K562 (cell line): ENCODE data around the gene SSTR1. TPM values are rescaled to one million over a fixed set of nuclear protein-coding genes. Genes with fewer than 3 reads are reported as not detected.

ENCODE experiments used
- ATAC-seq: fragments of 200-7000 bp; cut with Tn5 transposase; 3 replicates; pipeline ENCODE4 v1.9.1; 2020; ENCODE audit warnings: moderate library complexity
- BruUV-seq: library from RNA; stranded (reverse); fragments of 400-500 nt; replicated peaks from 2 replicates; lab custom pipeline; 2021; lab: Mats Ljungman, UMichigan
- CTCF ChIA-PET: fragments of 300-600 bp; formaldehyde crosslinking; extraction: SDS; loops from one replicate; lab custom pipeline; 2021; ENCODE audit warnings: low intra/inter-chr PET ratio; lab: Yijun Ruan, JAX
- POLR2A ChIA-PET: fragments of 300-600, 350-650 bp; sonication (Branson Sonifier 250); formaldehyde crosslinking; extraction: SDS; loops from one replicate; lab custom pipeline; 2021; ENCODE audit warnings: antibody characterized with exemption, inconsistent platforms; lab: Yijun Ruan, JAX
- DNase-seq, 4 experiments: peaks; one replicate each; pipeline versions ENCODE4 v3.0.0 to v3.0.0-alpha.2; 2011 to 2018; ENCODE audit warnings: low spot score in 3 of 4, mixed read lengths in 3 of 4; ENCODE audit errors: extremely low read depth in 1 of 4
- FAIRE-seq: peaks from 2 replicates; lab custom pipeline; 2011; peaks lifted over from hg19 to GRCh38; lab: Jason Lieb, UNC
- H2AFZ ChIP-seq: 2 replicates; pipeline ENCODE4 v1.6.0; 2011; ENCODE audit warnings: low read depth, low read length, control low read depth, inconsistent platforms
- H3K27ac ChIP-seq: fragments of 200-600 bp; 3 replicates; pipeline ENCODE4 v1.8.0; 2011; ENCODE audit warnings: low read depth, mild to moderate bottlenecking, control low read depth, inconsistent platforms, low read length, moderate library complexity, mixed read lengths; ENCODE audit errors: extremely low read depth
- H3K27me3 ChIP-seq, 2 experiments: fragments of 300-600 bp in 1 of 2; 2 replicates in 1 of 2; 3 replicates in 1 of 2; pipeline versions ENCODE4 v1.6.0 to v1.8.0; 2011; ENCODE audit warnings: inconsistent platforms in 2 of 2, low read length in 2 of 2, mild to moderate bottlenecking in 1 of 2, mixed read lengths in 1 of 2, moderate library complexity in 1 of 2; ENCODE audit not compliant: control insufficient read depth in 2 of 2, insufficient read depth in 2 of 2
- H3K36me3 ChIP-seq: fragments of 300-600 bp; 3 replicates; pipeline ENCODE4 v1.8.0; 2011; ENCODE audit warnings: mild to moderate bottlenecking, low read length, inconsistent platforms; ENCODE audit not compliant: control insufficient read depth, insufficient read depth
- H3K4me1 ChIP-seq, 2 experiments: fragments of 200-600 bp in 1 of 2; replicated peaks in 1 of 2; 2 replicates in 1 of 2; 3 replicates in 1 of 2; pipeline versions ENCODE4 v1.5.1 to v1.8.0; 2011; ENCODE audit warnings: inconsistent platforms in 2 of 2, low read length in 2 of 2, mild to moderate bottlenecking in 1 of 2, mixed read lengths in 1 of 2, moderate library complexity in 1 of 2; ENCODE audit not compliant: control insufficient read depth in 2 of 2, insufficient read depth in 2 of 2
- H3K4me2 ChIP-seq: 2 replicates; pipeline ENCODE4 v1.6.1; 2011; ENCODE audit warnings: low read length, control low read depth, inconsistent platforms, mixed read lengths; ENCODE audit not compliant: insufficient read depth
- H3K4me3 ChIP-seq: fragments of 200-600 bp; sonication (generic), shearing (Covaris generic); 2 replicates; pipeline ENCODE4 v1.5.1; 2016; ENCODE audit warnings: control low read depth, inconsistent platforms
- H3K79me2 ChIP-seq: fragments of 200-600 bp; 3 replicates; pipeline ENCODE4 v1.8.0; 2011; ENCODE audit warnings: low read length, inconsistent platforms; ENCODE audit not compliant: control insufficient read depth, insufficient read depth
- H3K9ac ChIP-seq, 2 experiments: 2 replicates each; pipeline versions ENCODE4 v1.6.0 to v1.6.1; 2011; ENCODE audit warnings: low read depth in 2 of 2, low read length in 2 of 2, control low read depth in 1 of 2, inconsistent platforms in 1 of 2, mild to moderate bottlenecking in 1 of 2, mixed read lengths in 1 of 2; ENCODE audit not compliant: insufficient read depth in 1 of 2
- H3K9me1 ChIP-seq: one replicate; pipeline ENCODE4 v1.6.0; 2011; ENCODE audit warnings: inconsistent platforms, mild to moderate bottlenecking, low read length, moderate library complexity; ENCODE audit not compliant: control insufficient read depth, insufficient read depth
- H3K9me3 ChIP-seq: replicated peaks from 2 replicates; pipeline ENCODE4 v1.5.1; 2011; ENCODE audit warnings: low read depth, low read length, inconsistent platforms; ENCODE audit not compliant: control insufficient read depth, insufficient read depth
- H4K20me1 ChIP-seq: replicated peaks from 2 replicates; pipeline ENCODE4 v1.6.1; 2011; ENCODE audit warnings: low read length, inconsistent platforms, mixed read lengths; ENCODE audit not compliant: control insufficient read depth, insufficient read depth
- CAMTA2 ChIP-seq: fragments of 250-450 bp; sonication (Bioruptor Pico); conservative IDR thresholded peaks from 2 replicates; pipeline ENCODE4 v1.5.1; 2022
- MED1 ChIP-seq: sonication (generic); formaldehyde crosslinking; IDR thresholded peaks from 2 replicates; pipeline ENCODE4 v1.8.1; 2023; ENCODE audit warnings: missing genetic modification reagents, borderline replicate concordance
- YY1 ChIP-seq, 3 experiments: IDR thresholded peaks; 2 replicates each; pipeline ENCODE4 v1.6.1; 2011; ENCODE audit warnings: low read length in 2 of 3, mild to moderate bottlenecking in 2 of 3, moderate library complexity in 2 of 3, borderline replicate concordance in 1 of 3, control low read depth in 1 of 3, low read depth in 1 of 3; ENCODE audit not compliant: insufficient read depth in 3 of 3, insufficient replicate concordance in 2 of 3, control insufficient read depth in 1 of 3, insufficient read length in 1 of 3; ENCODE audit errors: extremely low read depth in 1 of 3
- ZKSCAN1 ChIP-seq: fragments of 150-350 bp; IDR thresholded peaks from 2 replicates; pipeline ENCODE4 v1.6.1; 2016; ENCODE audit warnings: low read depth, low read length
- ZNF23 ChIP-seq: fragments of 250-450 bp; sonication (Bioruptor Pico); IDR thresholded peaks from 2 replicates; pipeline ENCODE4 v1.4.0; 2020; ENCODE audit warnings: mild to moderate bottlenecking
- ZNF445 ChIP-seq: fragments of 250-450 bp; sonication (Bioruptor Pico); IDR thresholded peaks from 2 replicates; pipeline ENCODE4 v1.4.0; 2020; ENCODE audit warnings: low read depth, mild to moderate bottlenecking, moderate library complexity
- WGBS: fragments of 100-300 bp; shearing (Covaris generic); methylation state at CpG from one replicate; pipeline ENCODE4 v1.1.6; 2016; ENCODE audit warnings: low coverage, mixed read lengths; ENCODE audit not compliant: insufficient coverage; ENCODE audit errors: missing lambda C conversion rate; 5-methylcytosine and 5-hydroxymethylcytosine counted together
- in situ Hi-C: fragments of 300-500 bp; cut with MboI; formaldehyde crosslinking; loops from 4 replicates; pipeline ENCODE4 v1.15.0; 2018; ENCODE audit warnings: inconsistent platforms, mixed read lengths
- intact Hi-C: fragments of 100-400 bp; cut with micrococcal nuclease; formaldehyde crosslinking; loops from 2 replicates; pipeline ENCODE4 v1.14.2; 2022
- polyA plus RNA-seq, 8 experiments: library from polyadenylated mRNA; depleted of rRNA in 4 of 8; stranded (reverse) in 5 of 8; unstranded in 3 of 8; fragments of >200 nt; fragmentation: Nextera tagmentation in 2 of 8; fragmentation: Illumina TruSeq in 1 of 8; extraction: Ambion mirVana in 2 of 8; extraction: Trizol in 1 of 8; gene quantifications; 2 replicates each; pipeline versions ENCODE4 v1.2.1 to v1.2.3, GENCODE V29; 2011 to 2014; ENCODE audit warnings: inconsistent platforms in 1 of 8, missing spikeins in 1 of 8
- total RNA-seq, 7 experiments: library from RNA; depleted of rRNA in 6 of 7; stranded (reverse); fragments of >200 nt in 6 of 7; fragmentation: Illumina TruSeq in 2 of 7; extraction: Trizol in 2 of 7; gene quantifications; 2 replicates each; pipeline versions ENCODE4 v1.2.1 to v1.2.3, GENCODE V29; 2011 to 2021; ENCODE audit warnings: low replicate concordance in 1 of 7
- TF ChIP-seq, protein P1 (sequence below): sonication (generic); formaldehyde crosslinking; IDR thresholded peaks from 2 replicates; pipeline ENCODE4 v1.8.0; 2023; ENCODE audit warnings: missing genetic modification reagents, mild to moderate bottlenecking, borderline replicate concordance
- TF ChIP-seq, protein P2 (sequence below), 3 experiments: IDR thresholded peaks in 2 of 3; conservative IDR thresholded peaks in 1 of 3; 2 replicates each; pipeline ENCODE4 v1.5.1; 2011 to 2012; ENCODE audit warnings: low read length in 3 of 3, mild to moderate bottlenecking in 3 of 3, control low read depth in 2 of 3, improper control_type of control experiment in 1 of 3, inconsistent platforms in 1 of 3, low read depth in 1 of 3, mixed read lengths in 1 of 3, moderate library complexity in 1 of 3; ENCODE audit not compliant: insufficient read depth in 2 of 3

The SSTR1 gene
- total and polyA plus RNA-seq, 9 of the 15 experiments (the other 6 are each of a cell fraction or from before 2014, with no cell fraction given), result not detected

GRCh38 chr14:38168416-38168815 lies 39.3 kb upstream of the SSTR1 start:
- no TSS peak for BruUV-seq
- ATAC-seq, result no peak
- Histone ChIP-seq H3K9me3 (no peaks in the 10 kb centered on the region), H3K4me3 (no peak overlapping the region), H2AFZ (no peak overlapping the region), H3K27me3 (no peaks in the 10 kb centered on the region), H3K9me1 (no peaks in the 10 kb centered on the region), H3K27ac (no peak overlapping the region), H3K36me3 (no peaks in the 10 kb centered on the region), H3K79me2 (no peaks in the 10 kb centered on the region), H4K20me1 (no peaks in the 10 kb centered on the region), H3K4me1 (no peaks in the 10 kb centered on the region), H3K9ac (no peak overlapping the region), H3K4me2 (no peak overlapping the region)
- ChIA-PET CTCF (no interaction called here), POLR2A (no interaction called here)
- no peak for DNase-seq
- 0% methylated on average over 2 of the region's 2 CpGs for WGBS
- in situ Hi-C loops (no loop called here), intact Hi-C loops (no loop called here)
- no peak for FAIRE-seq
- TF ChIP-seq ZNF445 (CRISPR knock-in tag), result no peak

DNA sequence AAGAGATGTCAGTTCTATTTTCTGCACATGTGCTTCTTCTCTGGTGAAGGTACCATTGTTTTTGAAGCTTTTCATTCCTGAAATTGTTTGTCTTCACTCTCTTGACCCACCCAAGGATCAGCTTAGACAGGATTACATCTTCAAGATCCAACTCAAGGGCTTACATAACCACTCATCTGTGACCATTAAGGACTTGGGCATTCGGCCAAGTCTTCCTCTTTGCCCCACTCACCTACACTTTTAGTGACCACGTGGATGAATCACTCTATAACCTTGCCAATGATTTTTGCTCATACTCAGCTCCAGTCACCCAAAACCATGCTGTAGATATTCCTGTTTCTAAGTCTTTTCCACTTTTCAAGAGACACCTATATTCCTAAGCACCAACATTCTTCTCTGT lies 36.5 kb upstream of the SSTR1 start:
- ATAC-seq, result no peak
- ChIA-PET POLR2A (no interaction called here), CTCF (no interaction called here)
- Histone ChIP-seq H3K79me2 (no peaks in the 10 kb centered on the region), H3K36me3 (no peaks in the 10 kb centered on the region), H4K20me1 (no peaks in the 10 kb centered on the region), H3K9ac (no peak overlapping the region), H3K27ac (no peak overlapping the region), H3K9me3 (no peaks in the 10 kb centered on the region), H3K9me1 (no peaks in the 10 kb centered on the region), H3K4me1 (no peaks in the 10 kb centered on the region), H2AFZ (no peak overlapping the region), H3K4me2 (no peak overlapping the region), H3K4me3 (no peak overlapping the region), H3K27me3 (no peaks in the 10 kb centered on the region)
- no peak for FAIRE-seq
- WGBS, result 4% methylated on average over 2 of the region's 2 CpGs
- no TSS peak for BruUV-seq
- in situ Hi-C loops (no loop called here), intact Hi-C loops (no loop called here)
- DNase-seq, result no peak
- TF ChIP-seq, protein P1, sequence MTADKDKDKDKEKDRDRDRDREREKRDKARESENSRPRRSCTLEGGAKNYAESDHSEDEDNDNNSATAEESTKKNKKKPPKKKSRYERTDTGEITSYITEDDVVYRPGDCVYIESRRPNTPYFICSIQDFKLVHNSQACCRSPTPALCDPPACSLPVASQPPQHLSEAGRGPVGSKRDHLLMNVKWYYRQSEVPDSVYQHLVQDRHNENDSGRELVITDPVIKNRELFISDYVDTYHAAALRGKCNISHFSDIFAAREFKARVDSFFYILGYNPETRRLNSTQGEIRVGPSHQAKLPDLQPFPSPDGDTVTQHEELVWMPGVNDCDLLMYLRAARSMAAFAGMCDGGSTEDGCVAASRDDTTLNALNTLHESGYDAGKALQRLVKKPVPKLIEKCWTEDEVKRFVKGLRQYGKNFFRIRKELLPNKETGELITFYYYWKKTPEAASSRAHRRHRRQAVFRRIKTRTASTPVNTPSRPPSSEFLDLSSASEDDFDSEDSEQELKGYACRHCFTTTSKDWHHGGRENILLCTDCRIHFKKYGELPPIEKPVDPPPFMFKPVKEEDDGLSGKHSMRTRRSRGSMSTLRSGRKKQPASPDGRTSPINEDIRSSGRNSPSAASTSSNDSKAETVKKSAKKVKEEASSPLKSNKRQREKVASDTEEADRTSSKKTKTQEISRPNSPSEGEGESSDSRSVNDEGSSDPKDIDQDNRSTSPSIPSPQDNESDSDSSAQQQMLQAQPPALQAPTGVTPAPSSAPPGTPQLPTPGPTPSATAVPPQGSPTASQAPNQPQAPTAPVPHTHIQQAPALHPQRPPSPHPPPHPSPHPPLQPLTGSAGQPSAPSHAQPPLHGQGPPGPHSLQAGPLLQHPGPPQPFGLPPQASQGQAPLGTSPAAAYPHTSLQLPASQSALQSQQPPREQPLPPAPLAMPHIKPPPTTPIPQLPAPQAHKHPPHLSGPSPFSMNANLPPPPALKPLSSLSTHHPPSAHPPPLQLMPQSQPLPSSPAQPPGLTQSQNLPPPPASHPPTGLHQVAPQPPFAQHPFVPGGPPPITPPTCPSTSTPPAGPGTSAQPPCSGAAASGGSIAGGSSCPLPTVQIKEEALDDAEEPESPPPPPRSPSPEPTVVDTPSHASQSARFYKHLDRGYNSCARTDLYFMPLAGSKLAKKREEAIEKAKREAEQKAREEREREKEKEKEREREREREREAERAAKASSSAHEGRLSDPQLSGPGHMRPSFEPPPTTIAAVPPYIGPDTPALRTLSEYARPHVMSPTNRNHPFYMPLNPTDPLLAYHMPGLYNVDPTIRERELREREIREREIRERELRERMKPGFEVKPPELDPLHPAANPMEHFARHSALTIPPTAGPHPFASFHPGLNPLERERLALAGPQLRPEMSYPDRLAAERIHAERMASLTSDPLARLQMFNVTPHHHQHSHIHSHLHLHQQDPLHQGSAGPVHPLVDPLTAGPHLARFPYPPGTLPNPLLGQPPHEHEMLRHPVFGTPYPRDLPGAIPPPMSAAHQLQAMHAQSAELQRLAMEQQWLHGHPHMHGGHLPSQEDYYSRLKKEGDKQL (CRISPR knock-in tag), result no peak
- TF ChIP-seq, protein P2, sequence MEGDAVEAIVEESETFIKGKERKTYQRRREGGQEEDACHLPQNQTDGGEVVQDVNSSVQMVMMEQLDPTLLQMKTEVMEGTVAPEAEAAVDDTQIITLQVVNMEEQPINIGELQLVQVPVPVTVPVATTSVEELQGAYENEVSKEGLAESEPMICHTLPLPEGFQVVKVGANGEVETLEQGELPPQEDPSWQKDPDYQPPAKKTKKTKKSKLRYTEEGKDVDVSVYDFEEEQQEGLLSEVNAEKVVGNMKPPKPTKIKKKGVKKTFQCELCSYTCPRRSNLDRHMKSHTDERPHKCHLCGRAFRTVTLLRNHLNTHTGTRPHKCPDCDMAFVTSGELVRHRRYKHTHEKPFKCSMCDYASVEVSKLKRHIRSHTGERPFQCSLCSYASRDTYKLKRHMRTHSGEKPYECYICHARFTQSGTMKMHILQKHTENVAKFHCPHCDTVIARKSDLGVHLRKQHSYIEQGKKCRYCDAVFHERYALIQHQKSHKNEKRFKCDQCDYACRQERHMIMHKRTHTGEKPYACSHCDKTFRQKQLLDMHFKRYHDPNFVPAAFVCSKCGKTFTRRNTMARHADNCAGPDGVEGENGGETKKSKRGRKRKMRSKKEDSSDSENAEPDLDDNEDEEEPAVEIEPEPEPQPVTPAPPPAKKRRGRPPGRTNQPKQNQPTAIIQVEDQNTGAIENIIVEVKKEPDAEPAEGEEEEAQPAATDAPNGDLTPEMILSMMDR (IDR thresholded peaks at IDR 0.05 in 2 of 3, conservative IDR thresholded peaks at IDR 0.05 in 1 of 3; ENCODE audit: insufficient read depth in 2 of 3, low read depth in 1 of 3, low read length in 3 of 3), result no peak
- TF ChIP-seq MED1 (CRISPR knock-in tag) (no peak), ZNF23 (no peak), ZKSCAN1 (no peak), YY1 (IDR thresholded peaks at IDR 0.05; ENCODE audit: borderline replicate concordance in 1 of 3, control insufficient read depth in 1 of 3, extremely low read depth in 1 of 3, insufficient read depth in 3 of 3, insufficient read length in 1 of 3, insufficient replicate concordance in 2 of 3, low read depth in 1 of 3, low read length in 2 of 3) (no peak), CAMTA2 (CRISPR knock-in tag) (no peak)
